Erythroblast (primary cell): ENCODE results near the gene SETDB2.
A peak's percentile ranks its signal among the peaks of the same experiment; 100 is the strongest.

Source experiments
- DNase-seq, 2 experiments: peaks; one replicate each; lab custom pipeline; 2025; lab: John Stamatoyannopoulos, UW
- GATA1 ChIP-seq: IDR thresholded peaks from 2 replicates; pipeline ENCODE4 v1.6.1; 2011; ENCODE audit warnings: low read depth, mild to moderate bottlenecking, control low read depth, low read length, moderate library complexity
- POLR2A ChIP-seq: IDR thresholded peaks from 2 replicates; pipeline ENCODE4 v1.6.1; 2011; ENCODE audit warnings: mild to moderate bottlenecking, low read length

The SETDB2 gene

GRCh38 chr13:49443357-49443703 lies 744 bp upstream of the SETDB2 start:
- TF ChIP-seq POLR2A = no peak
- no peak for TF ChIP-seq GATA1
- peak in 1 of 2 experiments; percentile 68 for DNase-seq

DNA sequence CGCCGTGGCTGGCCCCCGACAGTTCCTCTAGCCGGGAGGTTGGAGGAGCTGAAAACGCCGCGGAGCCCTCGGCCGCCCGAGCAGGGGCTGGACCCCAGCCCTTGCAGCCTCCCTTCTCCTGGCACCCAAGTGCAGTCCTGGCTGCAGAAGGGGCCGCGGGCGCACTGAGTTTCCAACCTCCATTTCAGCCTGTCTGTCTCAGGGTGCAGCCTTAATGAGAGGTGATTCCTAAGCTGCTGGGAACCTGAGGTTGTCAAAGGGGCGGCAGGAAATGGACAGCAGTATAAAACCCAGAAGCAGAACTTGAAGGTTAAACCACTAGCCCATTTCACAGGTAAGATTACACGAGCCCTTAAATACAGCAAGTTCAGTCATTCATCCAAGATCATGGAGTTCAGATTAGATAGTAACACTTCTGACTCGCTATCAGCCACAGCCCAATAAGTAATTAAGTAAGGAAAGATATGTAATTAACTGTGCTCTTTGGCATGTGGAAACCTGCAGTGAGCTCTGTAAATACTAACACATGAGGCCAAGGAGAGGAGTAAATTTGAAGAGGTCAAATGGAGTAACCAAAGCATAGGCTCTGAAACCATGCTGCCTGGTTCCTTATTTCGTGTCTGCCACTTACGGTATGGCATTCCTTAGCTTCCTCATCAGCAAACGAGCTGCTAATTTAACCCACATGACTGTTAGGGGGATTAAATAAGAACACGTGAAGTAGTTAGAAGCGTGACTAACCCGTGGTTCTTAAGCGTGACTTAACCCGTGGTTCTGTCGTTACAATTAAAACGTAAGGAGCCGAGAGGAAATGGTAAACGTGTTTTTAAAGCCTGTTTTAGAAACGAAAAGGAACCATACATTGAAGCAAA lies 686 bp downstream of the SETDB2 start:
- no peak for TF ChIP-seq GATA1
- TF ChIP-seq POLR2A = peak; percentile 62
- peak; percentile 80 to 81 for DNase-seq

DNA sequence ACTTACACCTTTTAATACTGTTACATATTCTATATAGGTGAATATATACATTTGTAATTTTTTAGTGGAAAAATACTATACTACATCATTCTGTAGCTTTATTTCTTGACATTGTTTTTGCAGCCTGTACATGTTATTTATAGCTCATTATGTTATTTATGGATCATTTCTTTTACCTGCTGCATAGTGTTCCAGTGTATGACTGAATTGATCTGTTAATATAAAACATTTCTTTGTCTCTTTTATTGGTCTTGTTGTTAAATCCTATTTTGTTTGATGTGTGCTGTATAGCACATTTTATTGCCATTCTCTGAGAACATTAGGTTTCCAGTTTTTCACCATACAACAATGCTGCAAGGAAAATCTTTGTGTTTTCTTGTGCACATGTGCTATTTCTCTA lies 2.4 kb downstream of the SETDB2 start:
- no peak for DNase-seq
- TF ChIP-seq GATA1 = no peak
- TF ChIP-seq POLR2A = no peak

GRCh38 chr13:49448753-49449152 lies 4.7 kb downstream of the SETDB2 start:
- TF ChIP-seq POLR2A (no peak), GATA1 (no peak)

GRCh38 chr13:49450105-49450819 lies 6.2 kb downstream of the SETDB2 start:
- no peak for DNase-seq
- TF ChIP-seq POLR2A = no peak
- TF ChIP-seq GATA1 = no peak

More at GRCh38 chr13:49448753-49449152, 4.7 kb downstream of the SETDB2 start:
- DNase-seq = no peak

DNA sequence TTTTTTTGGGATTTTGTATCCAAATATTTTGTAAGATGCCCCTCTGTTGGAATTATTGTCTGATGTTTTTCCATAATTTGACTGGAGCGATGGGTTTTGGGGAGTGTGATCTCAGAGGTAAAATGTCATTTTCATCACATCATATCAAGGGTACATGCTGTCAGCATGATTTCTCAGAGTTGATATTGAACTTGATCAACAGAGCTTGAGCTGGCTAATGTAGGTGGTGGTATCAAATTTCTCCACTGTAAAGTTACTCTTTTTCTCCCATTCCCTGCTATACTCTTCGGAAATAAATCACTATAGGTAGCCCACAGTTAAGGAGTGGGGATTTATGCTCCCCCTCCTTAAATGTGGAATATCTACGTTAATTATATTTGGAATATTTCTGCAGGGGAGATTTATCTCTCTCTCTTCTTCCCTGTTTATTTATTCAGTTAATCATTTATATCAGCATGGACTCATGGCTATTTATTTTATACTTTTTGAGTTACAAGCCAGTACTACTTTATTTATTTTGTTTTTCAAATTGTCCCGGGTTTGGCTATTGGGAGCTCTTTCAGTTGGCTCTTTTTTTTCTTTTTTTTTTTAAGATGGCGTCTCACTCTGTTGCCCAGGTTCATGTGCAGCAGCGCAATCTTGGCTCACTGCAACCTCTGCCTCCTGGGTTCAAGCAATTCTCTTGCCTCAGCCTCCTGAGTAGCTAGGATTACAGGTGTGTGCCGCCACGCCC lies 8.8 kb downstream of the SETDB2 start:
- TF ChIP-seq GATA1 (no peak), POLR2A (no peak)

GRCh38 chr13:49453465-49453864 lies 9.4 kb downstream of the SETDB2 start:
- TF ChIP-seq POLR2A (no peak), GATA1 (no peak)
- no peak for DNase-seq

More for the DNA sequence above, 8.8 kb downstream of the SETDB2 start:
- DNase-seq = no peak

DNA sequence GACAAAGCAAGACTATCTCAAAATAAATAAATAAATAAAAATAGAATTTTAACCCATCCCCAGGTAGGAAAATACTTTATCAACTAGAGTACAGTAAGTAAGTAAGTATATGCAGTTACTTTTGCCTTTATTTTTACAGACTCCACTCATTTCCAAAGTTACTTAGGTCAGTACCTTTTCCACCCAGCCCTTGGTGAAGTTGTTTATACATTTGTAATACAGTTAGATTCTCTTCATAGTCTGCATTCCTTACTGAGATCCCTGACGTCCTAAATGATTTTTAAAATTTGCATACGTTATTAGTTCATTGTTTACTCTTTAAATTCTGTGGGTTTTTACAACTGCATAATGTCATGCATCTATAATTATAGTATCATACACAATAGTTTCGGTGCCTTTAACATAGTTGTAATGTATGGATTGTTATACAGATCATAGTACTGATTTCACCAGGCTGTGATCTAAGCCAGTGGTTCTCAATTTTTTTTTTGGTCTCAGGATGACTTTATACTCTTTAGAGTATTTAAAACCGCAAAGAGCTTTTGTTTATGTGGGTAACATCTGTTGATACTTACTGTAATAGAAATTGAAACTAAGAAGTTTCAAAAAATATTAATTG lies 10.4 kb downstream of the SETDB2 start:
- TF ChIP-seq POLR2A (no peak), GATA1 (no peak)
- no peak for DNase-seq

- no peak for DNase-seq
- TF ChIP-seq POLR2A (no peak), GATA1 (no peak)
Observed at GRCh38 chr13:49455007-49455398, 10.9 kb downstream of the SETDB2 start.

GRCh38 chr13:49456156-49456555 lies 12.1 kb downstream of the SETDB2 start:
- no peak for TF ChIP-seq POLR2A
- TF ChIP-seq GATA1 = no peak
- DNase-seq = no peak

DNA sequence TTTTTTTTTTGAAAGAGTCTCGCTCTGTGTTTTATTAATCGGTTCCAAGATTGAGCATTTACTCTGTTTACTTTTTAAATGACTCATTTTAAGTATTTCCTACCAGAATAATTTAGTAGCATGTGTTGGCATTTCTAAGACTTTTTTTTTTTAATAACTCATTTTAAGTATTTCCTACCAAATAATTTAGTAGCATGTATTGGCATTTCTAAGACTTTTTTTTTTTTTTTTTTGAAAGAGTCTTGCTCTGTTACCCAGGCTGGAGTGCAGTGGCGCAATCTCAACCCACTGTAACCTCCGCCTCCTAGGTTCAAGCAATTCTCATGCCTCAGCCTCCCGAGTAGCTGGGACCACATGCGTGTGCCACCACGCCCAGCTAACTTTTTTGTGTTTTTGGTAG lies 13.1 kb downstream of the SETDB2 start:
- no peak for DNase-seq
- TF ChIP-seq POLR2A (no peak), GATA1 (no peak)

DNA sequence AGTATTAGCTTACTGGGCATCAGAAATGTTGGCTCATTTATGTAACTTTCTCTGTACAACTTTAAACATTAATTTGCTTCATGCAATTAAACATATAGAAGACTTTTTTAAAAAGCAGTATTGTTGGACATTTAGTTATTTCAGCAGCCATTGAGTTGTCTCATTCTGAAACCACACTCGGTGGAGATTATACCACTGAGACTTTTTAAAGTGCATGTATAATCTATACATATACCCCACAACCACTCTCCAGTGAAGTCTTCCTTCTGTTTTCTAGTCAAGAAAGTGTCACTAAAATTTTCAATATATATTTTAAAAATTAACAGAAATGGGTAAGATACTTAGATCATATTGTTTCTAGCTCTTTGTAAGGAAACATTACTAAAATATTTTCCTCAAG lies 15.5 kb downstream of the SETDB2 start:
- no peak for DNase-seq
- TF ChIP-seq POLR2A (no peak), GATA1 (no peak)

GRCh38 chr13:49464085-49464484 lies 20.0 kb downstream of the SETDB2 start:
- no peak for TF ChIP-seq GATA1
- no peak for TF ChIP-seq POLR2A
- no peak for DNase-seq
